K562 (cell line): ENCODE measurements around the gene GLUD1. TPM values are rescaled to one million over a fixed set of nuclear protein-coding genes. Genes with fewer than 3 reads are reported as not detected.

Experiments
- COPS2 ChIP-seq: fragments of 450-650 bp; conservative IDR thresholded peaks from 2 replicates; pipeline ENCODE4 v1.6.1; 2016; ENCODE audit warnings: mild to moderate bottlenecking, moderate library complexity
- GABPA ChIP-seq: fragments of 200-800 bp; sonication (Bioruptor generic); conservative IDR thresholded peaks from 2 replicates; pipeline ENCODE4 v1.6.1; 2016; ENCODE audit warnings: low read depth, missing genetic modification characterization, missing compliant biosample characterization
- HDAC1 ChIP-seq, 2 experiments: fragments of 450-650 bp; IDR thresholded peaks; 2 replicates each; pipeline ENCODE4 v1.6.1; 2016 to 2017; ENCODE audit warnings: inconsistent platforms in 1 of 2, mild to moderate bottlenecking in 1 of 2, moderate library complexity in 1 of 2
- JUND ChIP-seq, 2 experiments: IDR thresholded peaks; 2 replicates in 1 of 2; 3 replicates in 1 of 2; pipeline ENCODE4 v1.6.1; 2011; ENCODE audit warnings: borderline replicate concordance in 2 of 2, low read depth in 2 of 2, low read length in 2 of 2, improper control_type of control experiment in 1 of 2, missing biosample characterization in 1 of 2, missing genetic modification characterization in 1 of 2, missing genetic modification reagents in 1 of 2
- KDM1A ChIP-seq, 2 experiments: fragments of 450-650 bp; IDR thresholded peaks; 2 replicates each; pipeline ENCODE4 v1.6.1; 2016; ENCODE audit warnings: mild to moderate bottlenecking in 2 of 2
- NCOA2 ChIP-seq, 2 experiments: fragments of 450-650 bp; IDR thresholded peaks; 2 replicates each; pipeline ENCODE4 v1.6.1; 2018; ENCODE audit warnings: mild to moderate bottlenecking in 2 of 2, moderate library complexity in 1 of 2; ENCODE audit not compliant: partially characterized antibody in 2 of 2
- PML ChIP-seq: IDR thresholded peaks from 2 replicates; pipeline ENCODE4 v1.6.1; 2012; ENCODE audit warnings: low read length, inconsistent platforms
- REST ChIP-seq, 2 experiments: fragments of 450-650 bp; formaldehyde crosslinking in 1 of 2; IDR thresholded peaks; 2 replicates each; pipeline versions ENCODE4 v1.4.0 to v1.6.1; 2014 to 2020; ENCODE audit warnings: mild to moderate bottlenecking in 2 of 2, borderline replicate concordance in 1 of 2, low read depth in 1 of 2
- SNIP1 ChIP-seq: fragments of 450-650 bp; IDR thresholded peaks from 2 replicates; pipeline ENCODE4 v1.7.1; 2017; ENCODE audit warnings: low read depth, mild to moderate bottlenecking
- TAL1 ChIP-seq: fragments of 450-650 bp; IDR thresholded peaks from 2 replicates; pipeline ENCODE4 v1.6.1; 2016; ENCODE audit warnings: mild to moderate bottlenecking
- TSHZ1 ChIP-seq: fragments of 250-450 bp; sonication (Bioruptor Pico); IDR thresholded peaks from 2 replicates; pipeline ENCODE4 v1.4.0; 2020; ENCODE audit warnings: mild to moderate bottlenecking, moderate library complexity
- ZBTB1 ChIP-seq: sonication (generic); formaldehyde crosslinking; IDR thresholded peaks from 2 replicates; pipeline ENCODE4 v1.8.1; 2023; ENCODE audit warnings: missing genetic modification reagents, low read depth, mild to moderate bottlenecking, borderline replicate concordance
- ZNF23 ChIP-seq: fragments of 250-450 bp; sonication (Bioruptor Pico); IDR thresholded peaks from 2 replicates; pipeline ENCODE4 v1.4.0; 2020; ENCODE audit warnings: mild to moderate bottlenecking
- polyA plus RNA-seq, 8 experiments: library from polyadenylated mRNA; depleted of rRNA in 4 of 8; stranded (reverse) in 5 of 8; unstranded in 3 of 8; fragments of >200 nt; fragmentation: Nextera tagmentation in 2 of 8; fragmentation: Illumina TruSeq in 1 of 8; extraction: Ambion mirVana in 2 of 8; extraction: Trizol in 1 of 8; gene quantifications; 2 replicates each; pipeline versions ENCODE4 v1.2.1 to v1.2.3, GENCODE V29; 2011 to 2014; ENCODE audit warnings: inconsistent platforms in 1 of 8, missing spikeins in 1 of 8
- total RNA-seq, 7 experiments: library from RNA; depleted of rRNA in 6 of 7; stranded (reverse); fragments of >200 nt in 6 of 7; fragmentation: Illumina TruSeq in 2 of 7; extraction: Trizol in 2 of 7; gene quantifications; 2 replicates each; pipeline versions ENCODE4 v1.2.1 to v1.2.3, GENCODE V29; 2011 to 2021; ENCODE audit warnings: low replicate concordance in 1 of 7
- TF ChIP-seq, protein P1 (sequence below): sonication (generic); formaldehyde crosslinking; IDR thresholded peaks from 2 replicates; pipeline ENCODE4 v1.8.0; 2023; ENCODE audit warnings: mild to moderate bottlenecking, missing genetic modification reagents

Gene GLUD1
- total and polyA plus RNA-seq, 9 of the 15 experiments (the other 6 are each of a cell fraction or from before 2014, with no cell fraction given) = 21.9 to 92.0 (median 76.3) TPM

- 0 out of 4 replicates have a peak, but pooled peaks of 1 of the 2 experiments have one; percentile 30 for TF ChIP-seq HDAC1 (IDR thresholded peaks at IDR 0.05)
- TF ChIP-seq GABPA (tag) = no peak
- no peak for TF ChIP-seq KDM1A (IDR thresholded peaks at IDR 0.05)
- TF ChIP-seq, protein P1, sequence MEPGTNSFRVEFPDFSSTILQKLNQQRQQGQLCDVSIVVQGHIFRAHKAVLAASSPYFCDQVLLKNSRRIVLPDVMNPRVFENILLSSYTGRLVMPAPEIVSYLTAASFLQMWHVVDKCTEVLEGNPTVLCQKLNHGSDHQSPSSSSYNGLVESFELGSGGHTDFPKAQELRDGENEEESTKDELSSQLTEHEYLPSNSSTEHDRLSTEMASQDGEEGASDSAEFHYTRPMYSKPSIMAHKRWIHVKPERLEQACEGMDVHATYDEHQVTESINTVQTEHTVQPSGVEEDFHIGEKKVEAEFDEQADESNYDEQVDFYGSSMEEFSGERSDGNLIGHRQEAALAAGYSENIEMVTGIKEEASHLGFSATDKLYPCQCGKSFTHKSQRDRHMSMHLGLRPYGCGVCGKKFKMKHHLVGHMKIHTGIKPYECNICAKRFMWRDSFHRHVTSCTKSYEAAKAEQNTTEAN (CRISPR knock-in tag) = no peak
- no peak for TF ChIP-seq REST (IDR thresholded peaks at IDR 0.05; ENCODE audit: borderline replicate concordance)
- TF ChIP-seq REST (CRISPR knock-in tag; IDR thresholded peaks at IDR 0.05; ENCODE audit: low read depth) = no peak
- TF ChIP-seq ZBTB1 (CRISPR knock-in tag) = no peak
- no peak for TF ChIP-seq TSHZ1 (CRISPR knock-in tag)
- TF ChIP-seq TAL1 = no peak
- TF ChIP-seq JUND (IDR thresholded peaks at IDR 0.05; ENCODE audit: borderline replicate concordance, low read depth, low read length) = 0 out of 2 replicates have a peak, but pooled peaks have one; percentile 11
- no peak for TF ChIP-seq JUND (tag; IDR thresholded peaks at IDR 0.05; ENCODE audit: borderline replicate concordance, low read depth, low read length)
- TF ChIP-seq ZNF23 (CRISPR knock-in tag) = no peak
- no peak for TF ChIP-seq COPS2
- 0 out of 2 replicates have a peak, but pooled peaks have one; percentile 30 for TF ChIP-seq PML
- no peak for TF ChIP-seq NCOA2 (IDR thresholded peaks at IDR 0.05; ENCODE audit: partially characterized antibody in 2 of 2)
- 0 out of 2 replicates have a peak, but pooled peaks have one; percentile 46 for TF ChIP-seq SNIP1
Measured at GRCh38 chr10:87093632-87094372, 841 bp downstream of the GLUD1 start (continued).
